HCT116 (cell line): ENCODE measurements around the gene SND1. TPM values are rescaled to one million over a fixed set of nuclear protein-coding genes. Genes with fewer than 3 reads are reported as not detected.

ENCODE experiments used
- ATAC-seq: fragments of 200-7000 bp; cut with Tn5 transposase; 2 replicates; pipeline ENCODE4 v1.9.1; 2020; ENCODE audit warnings: mild to moderate bottlenecking, moderate library complexity
- BruUV-seq: library from RNA; stranded (reverse); fragments of 400-500 nt; replicated peaks from 2 replicates; lab custom pipeline; 2021; lab: Mats Ljungman, UMichigan
- CTCF ChIA-PET: fragments of 300-600 bp; sonication (Branson Sonifier 250); formaldehyde crosslinking; loops from one replicate; lab custom pipeline; 2021; ENCODE audit warnings: antibody characterized with exemption; lab: Charles Lee
- POLR2A ChIA-PET: fragments of 300-600, 350-600 bp; sonication (Branson Sonifier 250); formaldehyde crosslinking; loops from one replicate; lab custom pipeline; 2021; ENCODE audit warnings: antibody characterized with exemption; lab: Charles Lee
- RAD21 ChIA-PET, 2 experiments: fragments of 300-600 bp; sonication (Branson Sonifier 250); formaldehyde crosslinking; loops; one replicate each; lab custom pipeline; 2023; ENCODE audit warnings: low total read pairs in 2 of 2; ENCODE audit not compliant: uncharacterized antibody in 2 of 2, unreplicated experiment in 2 of 2, low non-redundant PET in 1 of 2; lab: Charles Lee
- DNase-seq: peaks from one replicate; pipeline ENCODE4 v3.0.0-alpha.2; 2010; ENCODE audit warnings: low read depth, low spot score
- H2AFZ ChIP-seq: fragments of 200-600 bp; shearing (Covaris generic), sonication (generic); 2 replicates; pipeline ENCODE4 v1.6.1; 2017; ENCODE audit warnings: low read depth, mixed run types, mixed read lengths, antibody characterized with exemption, low read length; ENCODE audit not compliant: poor library complexity, severe bottlenecking
- H3K27ac ChIP-seq: 2 replicates; pipeline ENCODE4 v1.5.1; 2012; ENCODE audit warnings: low read depth, low read length
- H3K27me3 ChIP-seq: fragments of 200-600 bp; sonication (generic); 2 replicates; pipeline ENCODE4 v1.6.1; 2016; ENCODE audit warnings: mixed run types, low read length, mixed read lengths; ENCODE audit not compliant: insufficient read depth
- H3K36me3 ChIP-seq, 2 experiments: fragments of 200-500 bp in 1 of 2; fragments of 200-600 bp in 1 of 2; sonication (Bioruptor generic) in 1 of 2; sonication (generic) in 1 of 2; 2 replicates each; pipeline versions ENCODE4 v1.5.1 to v1.6.1; 2014 to 2016; ENCODE audit warnings: low read length in 2 of 2, inconsistent platforms in 1 of 2, mixed read lengths in 1 of 2, mixed run types in 1 of 2; ENCODE audit not compliant: insufficient read depth in 2 of 2, control insufficient read depth in 1 of 2
- H3K4me1 ChIP-seq, 2 experiments: fragments of 200-600 bp in 1 of 2; sonication (generic) in 1 of 2; 2 replicates each; pipeline versions ENCODE4 v1.5.1 to v1.6.1; 2012 to 2017; ENCODE audit warnings: low read length in 2 of 2, inconsistent platforms in 1 of 2, mild to moderate bottlenecking in 1 of 2, mixed read lengths in 1 of 2, mixed run types in 1 of 2, moderate library complexity in 1 of 2; ENCODE audit not compliant: insufficient read depth in 2 of 2, control insufficient read depth in 1 of 2
- H3K4me2 ChIP-seq: fragments of 200-600 bp; sonication (generic); 2 replicates; pipeline ENCODE4 v1.6.1; 2017; ENCODE audit warnings: mixed run types, low read length, mixed read lengths
- H3K4me3 ChIP-seq, 2 experiments: fragments of 200-600 bp in 1 of 2; sonication (generic) in 1 of 2; replicated peaks in 1 of 2; 2 replicates each; pipeline ENCODE4 v1.5.1; 2011 to 2016; ENCODE audit warnings: low read length in 2 of 2, control low read depth in 1 of 2, low read depth in 1 of 2, mild to moderate bottlenecking in 1 of 2, mixed read lengths in 1 of 2, mixed run types in 1 of 2
- H3K79me2 ChIP-seq: fragments of 200-600 bp; sonication (generic); 2 replicates; pipeline ENCODE4 v1.6.1; 2017; ENCODE audit warnings: mild to moderate bottlenecking, mixed run types, low read length, moderate library complexity, mixed read lengths; ENCODE audit not compliant: insufficient read depth
- H3K9ac ChIP-seq: fragments of 200-600 bp; sonication (generic); 2 replicates; pipeline ENCODE4 v1.6.1; 2016; ENCODE audit warnings: low read length, mixed read lengths
- H3K9me2 ChIP-seq: fragments of 200-600 bp; sonication (generic), shearing (Covaris generic); 2 replicates; pipeline ENCODE4 v1.6.1; 2017; ENCODE audit warnings: mixed run types, mild to moderate bottlenecking, moderate library complexity; ENCODE audit not compliant: insufficient read depth
- H3K9me3 ChIP-seq, 2 experiments: fragments of 200-500 bp in 1 of 2; fragments of 200-600 bp in 1 of 2; sonication (Bioruptor generic) in 1 of 2; sonication (generic) in 1 of 2; 2 replicates each; pipeline ENCODE4 v1.6.1; 2014 to 2017; ENCODE audit warnings: low read length in 2 of 2, mixed read lengths in 2 of 2, inconsistent platforms in 1 of 2, low read depth in 1 of 2, mild to moderate bottlenecking in 1 of 2, mixed run types in 1 of 2, moderate library complexity in 1 of 2; ENCODE audit not compliant: control insufficient read depth in 1 of 2, insufficient read depth in 1 of 2
- H4K20me1 ChIP-seq: fragments of 200-600 bp; sonication (generic), shearing (Covaris generic); 2 replicates; pipeline ENCODE4 v1.6.1; 2017; ENCODE audit warnings: mixed run types, mild to moderate bottlenecking, moderate library complexity; ENCODE audit not compliant: insufficient read depth
- CEBPB ChIP-seq: IDR thresholded peaks from 2 replicates; pipeline ENCODE4 v1.6.1; 2012; ENCODE audit warnings: low read depth
- EGR1 ChIP-seq: IDR thresholded peaks from 2 replicates; pipeline ENCODE4 v1.6.1; 2012; ENCODE audit warnings: low read depth
- ELF1 ChIP-seq: IDR thresholded peaks from 2 replicates; pipeline ENCODE4 v1.6.1; 2012; ENCODE audit warnings: low read depth, borderline replicate concordance
- EZH2 ChIP-seq: fragments of 200-600 bp; sonication (generic); IDR thresholded peaks from 2 replicates; pipeline ENCODE4 v1.6.1; 2017; ENCODE audit warnings: antibody characterized with exemption, mixed run types
- EZH2phosphoT487 ChIP-seq: fragments of 200-600 bp; IDR thresholded peaks from 2 replicates; pipeline ENCODE4 v1.6.1; 2018; ENCODE audit warnings: antibody characterized with exemption, borderline replicate concordance
- FOSL1 ChIP-seq: IDR thresholded peaks from 2 replicates; pipeline ENCODE4 v1.6.1; 2012; ENCODE audit warnings: low read depth
- JUND ChIP-seq: IDR thresholded peaks from 2 replicates; pipeline ENCODE4 v1.6.1; 2012
- POLR2A ChIP-seq: IDR thresholded peaks from 2 replicates; pipeline ENCODE4 v1.7.0; 2011; ENCODE audit warnings: borderline replicate concordance; ENCODE audit not compliant: insufficient read depth, insufficient read length; ENCODE audit errors: extremely low read depth
- POLR2AphosphoS5 ChIP-seq: IDR thresholded peaks from 2 replicates; pipeline ENCODE4 v1.6.1; 2011; ENCODE audit warnings: mild to moderate bottlenecking, low read depth, low read length, moderate library complexity
- RAD21 ChIP-seq: IDR thresholded peaks from 2 replicates; pipeline ENCODE4 v1.6.1; 2012; ENCODE audit warnings: low read depth, mild to moderate bottlenecking
- SIN3A ChIP-seq: IDR thresholded peaks from 2 replicates; pipeline ENCODE4 v1.6.1; 2012; ENCODE audit warnings: low read depth
- TCF7L2 ChIP-seq: IDR thresholded peaks from 2 replicates; pipeline ENCODE4 v1.7.0; 2011; ENCODE audit warnings: borderline replicate concordance, inconsistent platforms; ENCODE audit not compliant: insufficient read depth, insufficient read length; ENCODE audit errors: extremely low read depth
- YY1 ChIP-seq: IDR thresholded peaks from 2 replicates; pipeline ENCODE4 v1.6.1; 2011; ENCODE audit warnings: low read length, low read depth, moderate library complexity, mild to moderate bottlenecking; ENCODE audit not compliant: insufficient replicate concordance; ENCODE audit errors: extremely low read depth
- ZFX ChIP-seq: fragments of 450-650 bp; IDR thresholded peaks from 2 replicates; pipeline ENCODE4 v1.6.1; 2017
- ZNF274 ChIP-seq: fragments of 200-500 bp; sonication (Bioruptor generic); IDR thresholded peaks from 2 replicates; pipeline ENCODE4 v1.6.1; 2014; ENCODE audit warnings: mild to moderate bottlenecking, low read depth, low read length, inconsistent platforms
- intact Hi-C: fragments of 100-400 bp; cut with micrococcal nuclease; formaldehyde crosslinking; loops from 2 replicates; pipeline ENCODE4 v1.10.0; 2022
- total RNA-seq: library from RNA; stranded (reverse); gene quantifications from one replicate; pipeline ENCODE4 v1.2.1, GENCODE V29; 2021; ENCODE audit not compliant: unreplicated experiment
- TF ChIP-seq, protein P1 (sequence below), 3 experiments: fragments of 200-600 bp in 1 of 3; sonication (generic) in 1 of 3; IDR thresholded peaks in 2 of 3; conservative IDR thresholded peaks in 1 of 3; 2 replicates each; pipeline ENCODE4 v1.5.1; 2012 to 2017; ENCODE audit warnings: low read depth in 2 of 3, low read length in 2 of 3, antibody characterized with exemption in 1 of 3, borderline replicate concordance in 1 of 3, control low read depth in 1 of 3, mild to moderate bottlenecking in 1 of 3, mixed read lengths in 1 of 3, mixed run types in 1 of 3, moderate library complexity in 1 of 3; ENCODE audit not compliant: insufficient read depth in 1 of 3
- TF ChIP-seq, protein P2 (sequence below): IDR thresholded peaks from 2 replicates; pipeline ENCODE4 v1.6.1; 2012; ENCODE audit warnings: low read depth
- TF ChIP-seq, protein P3 (sequence below): IDR thresholded peaks from 2 replicates; pipeline ENCODE4 v1.6.1; 2012
- TF ChIP-seq, protein P4 (sequence below): IDR thresholded peaks from 2 replicates; pipeline ENCODE4 v1.6.1; 2012
- TF ChIP-seq, protein P5 (sequence below): IDR thresholded peaks from 2 replicates; pipeline ENCODE4 v1.6.1; 2011; ENCODE audit warnings: mild to moderate bottlenecking, low read length, moderate library complexity; ENCODE audit not compliant: insufficient replicate concordance; ENCODE audit errors: extremely low read depth

SND1 gene
- total RNA-seq, 1 experiment from 2014 or later: 169 TPM

DNA sequence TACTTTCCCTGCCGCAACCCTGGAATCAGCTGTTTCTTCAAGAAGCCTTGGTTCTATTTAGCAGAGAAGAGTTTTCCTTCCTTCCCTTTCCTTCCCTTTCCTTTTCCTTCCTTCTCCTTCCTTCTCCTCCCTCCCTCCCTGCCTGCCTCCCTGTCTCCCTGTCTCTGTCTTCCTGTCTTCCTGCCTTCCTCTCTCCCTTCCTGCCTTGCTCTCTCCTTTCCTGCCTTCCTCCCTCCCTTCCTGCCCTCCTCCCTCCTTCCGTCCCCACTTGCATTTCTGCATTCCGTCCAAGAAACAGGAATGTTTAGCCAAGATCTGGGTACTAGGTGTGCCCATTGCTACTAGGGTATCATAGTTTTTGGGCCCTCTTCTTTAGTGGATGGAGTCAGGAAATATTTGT, 21.9 kb downstream of the SND1 start:
- H3K27ac ChIP-seq: no peak overlapping the region

More for the DNA sequence above, 21.9 kb downstream of the SND1 start:
- Histone ChIP-seq H3K9me3 (peaks cover 0 to 2% of the 10 kb centered on the region in 2 experiments; a peak in 1 of 4 replicates), H4K20me1 (peaks cover 41% of the 10 kb centered on the region), H3K27me3 (no peaks in the 10 kb centered on the region), H3K4me3 (no peak overlapping the region), H3K79me2 (peaks cover 100% of the 10 kb centered on the region), H3K9ac (no peak overlapping the region), H3K9me2 (no peaks in the 10 kb centered on the region), H3K4me1 (no peaks in the 10 kb centered on the region), H3K36me3 (peaks cover 9 to 26% of the 10 kb centered on the region in 2 experiments; a peak in 3 of 4 replicates), H2AFZ (no peak overlapping the region), H3K4me2 (no peak overlapping the region)
- intact Hi-C loops: no loop called here
- ATAC-seq (no peak; the same call in 1 of the 2 replicates), DNase-seq (no peak)
- CTCF ChIA-PET: interaction anchor here (1.3 kb wide), 1 partner anchor 535 kb away, joined by 4 read pairs; no protein-coding TSS in a partner anchor
- BruUV-seq: no TSS peak
- TF ChIP-seq SIN3A (no peak), ELF1 (no peak), POLR2A (no peak), CEBPB (no peak), JUND (no peak), ZNF274 (no peak), RAD21 (no peak), POLR2AphosphoS5 (no peak), EGR1 (no peak), EZH2 (no peak), FOSL1 (no peak), EZH2phosphoT487 (no peak), TCF7L2 (no peak), ZFX (no peak), YY1 (no peak)
- TF ChIP-seq, protein P1, sequence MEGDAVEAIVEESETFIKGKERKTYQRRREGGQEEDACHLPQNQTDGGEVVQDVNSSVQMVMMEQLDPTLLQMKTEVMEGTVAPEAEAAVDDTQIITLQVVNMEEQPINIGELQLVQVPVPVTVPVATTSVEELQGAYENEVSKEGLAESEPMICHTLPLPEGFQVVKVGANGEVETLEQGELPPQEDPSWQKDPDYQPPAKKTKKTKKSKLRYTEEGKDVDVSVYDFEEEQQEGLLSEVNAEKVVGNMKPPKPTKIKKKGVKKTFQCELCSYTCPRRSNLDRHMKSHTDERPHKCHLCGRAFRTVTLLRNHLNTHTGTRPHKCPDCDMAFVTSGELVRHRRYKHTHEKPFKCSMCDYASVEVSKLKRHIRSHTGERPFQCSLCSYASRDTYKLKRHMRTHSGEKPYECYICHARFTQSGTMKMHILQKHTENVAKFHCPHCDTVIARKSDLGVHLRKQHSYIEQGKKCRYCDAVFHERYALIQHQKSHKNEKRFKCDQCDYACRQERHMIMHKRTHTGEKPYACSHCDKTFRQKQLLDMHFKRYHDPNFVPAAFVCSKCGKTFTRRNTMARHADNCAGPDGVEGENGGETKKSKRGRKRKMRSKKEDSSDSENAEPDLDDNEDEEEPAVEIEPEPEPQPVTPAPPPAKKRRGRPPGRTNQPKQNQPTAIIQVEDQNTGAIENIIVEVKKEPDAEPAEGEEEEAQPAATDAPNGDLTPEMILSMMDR (IDR thresholded peaks at IDR 0.05 in 2 of 3, conservative IDR thresholded peaks at IDR 0.05 in 1 of 3; ENCODE audit: borderline replicate concordance in 1 of 3, insufficient read depth in 1 of 3, low read depth in 2 of 3, low read length in 2 of 3): no peak
- TF ChIP-seq, protein P2, sequence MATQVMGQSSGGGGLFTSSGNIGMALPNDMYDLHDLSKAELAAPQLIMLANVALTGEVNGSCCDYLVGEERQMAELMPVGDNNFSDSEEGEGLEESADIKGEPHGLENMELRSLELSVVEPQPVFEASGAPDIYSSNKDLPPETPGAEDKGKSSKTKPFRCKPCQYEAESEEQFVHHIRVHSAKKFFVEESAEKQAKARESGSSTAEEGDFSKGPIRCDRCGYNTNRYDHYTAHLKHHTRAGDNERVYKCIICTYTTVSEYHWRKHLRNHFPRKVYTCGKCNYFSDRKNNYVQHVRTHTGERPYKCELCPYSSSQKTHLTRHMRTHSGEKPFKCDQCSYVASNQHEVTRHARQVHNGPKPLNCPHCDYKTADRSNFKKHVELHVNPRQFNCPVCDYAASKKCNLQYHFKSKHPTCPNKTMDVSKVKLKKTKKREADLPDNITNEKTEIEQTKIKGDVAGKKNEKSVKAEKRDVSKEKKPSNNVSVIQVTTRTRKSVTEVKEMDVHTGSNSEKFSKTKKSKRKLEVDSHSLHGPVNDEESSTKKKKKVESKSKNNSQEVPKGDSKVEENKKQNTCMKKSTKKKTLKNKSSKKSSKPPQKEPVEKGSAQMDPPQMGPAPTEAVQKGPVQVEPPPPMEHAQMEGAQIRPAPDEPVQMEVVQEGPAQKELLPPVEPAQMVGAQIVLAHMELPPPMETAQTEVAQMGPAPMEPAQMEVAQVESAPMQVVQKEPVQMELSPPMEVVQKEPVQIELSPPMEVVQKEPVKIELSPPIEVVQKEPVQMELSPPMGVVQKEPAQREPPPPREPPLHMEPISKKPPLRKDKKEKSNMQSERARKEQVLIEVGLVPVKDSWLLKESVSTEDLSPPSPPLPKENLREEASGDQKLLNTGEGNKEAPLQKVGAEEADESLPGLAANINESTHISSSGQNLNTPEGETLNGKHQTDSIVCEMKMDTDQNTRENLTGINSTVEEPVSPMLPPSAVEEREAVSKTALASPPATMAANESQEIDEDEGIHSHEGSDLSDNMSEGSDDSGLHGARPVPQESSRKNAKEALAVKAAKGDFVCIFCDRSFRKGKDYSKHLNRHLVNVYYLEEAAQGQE: no peak
- TF ChIP-seq, protein P3, sequence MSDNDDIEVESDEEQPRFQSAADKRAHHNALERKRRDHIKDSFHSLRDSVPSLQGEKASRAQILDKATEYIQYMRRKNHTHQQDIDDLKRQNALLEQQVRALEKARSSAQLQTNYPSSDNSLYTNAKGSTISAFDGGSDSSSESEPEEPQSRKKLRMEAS: no peak
- TF ChIP-seq, protein P4, sequence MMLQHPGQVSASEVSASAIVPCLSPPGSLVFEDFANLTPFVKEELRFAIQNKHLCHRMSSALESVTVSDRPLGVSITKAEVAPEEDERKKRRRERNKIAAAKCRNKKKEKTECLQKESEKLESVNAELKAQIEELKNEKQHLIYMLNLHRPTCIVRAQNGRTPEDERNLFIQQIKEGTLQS: no peak
- TF ChIP-seq, protein P5, sequence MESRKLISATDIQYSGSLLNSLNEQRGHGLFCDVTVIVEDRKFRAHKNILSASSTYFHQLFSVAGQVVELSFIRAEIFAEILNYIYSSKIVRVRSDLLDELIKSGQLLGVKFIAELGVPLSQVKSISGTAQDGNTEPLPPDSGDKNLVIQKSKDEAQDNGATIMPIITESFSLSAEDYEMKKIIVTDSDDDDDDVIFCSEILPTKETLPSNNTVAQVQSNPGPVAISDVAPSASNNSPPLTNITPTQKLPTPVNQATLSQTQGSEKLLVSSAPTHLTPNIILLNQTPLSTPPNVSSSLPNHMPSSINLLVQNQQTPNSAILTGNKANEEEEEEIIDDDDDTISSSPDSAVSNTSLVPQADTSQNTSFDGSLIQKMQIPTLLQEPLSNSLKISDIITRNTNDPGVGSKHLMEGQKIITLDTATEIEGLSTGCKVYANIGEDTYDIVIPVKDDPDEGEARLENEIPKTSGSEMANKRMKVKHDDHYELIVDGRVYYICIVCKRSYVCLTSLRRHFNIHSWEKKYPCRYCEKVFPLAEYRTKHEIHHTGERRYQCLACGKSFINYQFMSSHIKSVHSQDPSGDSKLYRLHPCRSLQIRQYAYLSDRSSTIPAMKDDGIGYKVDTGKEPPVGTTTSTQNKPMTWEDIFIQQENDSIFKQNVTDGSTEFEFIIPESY: no peak
- POLR2A ChIA-PET: no interaction called here
- RAD21 ChIA-PET: no interaction called here
